HG03521 (cell line): Measurements from ENCODE around the gene CHRM5.
"Not testable (repeated sequence)": the region's sequence is repeated elsewhere in the genome, so short reads cannot be mapped to it uniquely, and the experiment has no call there.

Source experiments
- ATAC-seq: cut with Tn5 transposase; IDR thresholded peaks from one replicate; pipeline ENCODE4 v1.9.1; 2021; ENCODE audit warnings: mild to moderate bottlenecking, moderate library complexity; ENCODE audit not compliant: unreplicated experiment

The CHRM5 gene

GRCh38 chr15:34038871-34039789 lies 70.8 kb downstream of the CHRM5 start, which contains the start of gene AVEN:
Gene AVEN, minus strand, starts transcription at chr15:34039204. Its CDS starts 158 bp downstream, at chr15:34039046.
- peak; percentile 49 for ATAC-seq

GRCh38 chr15:34039790-34040113 lies 71.5 kb downstream of the CHRM5 start:
- ATAC-seq = no peak

- no peak for ATAC-seq
These were observed 75.1 kb downstream of the CHRM5 start for GRCh38 chr15:34043391-34043790.

- ATAC-seq = no peak
These were observed 75.5 kb downstream of the CHRM5 start for GRCh38 chr15:34043813-34044212.

- ATAC-seq = no peak
These were observed 78.3 kb downstream of the CHRM5 start for GRCh38 chr15:34046471-34047145.

- ATAC-seq = no peak
These were observed 79.8 kb downstream of the CHRM5 start for GRCh38 chr15:34047893-34048775.

- no peak for ATAC-seq
These were observed 80.8 kb downstream of the CHRM5 start for GRCh38 chr15:34049112-34049511.

GRCh38 chr15:34050385-34050784 lies 82.1 kb downstream of the CHRM5 start:
- ATAC-seq = not testable (repeated sequence)

- ATAC-seq = no peak
These were observed 85.9 kb downstream of the CHRM5 start for GRCh38 chr15:34054081-34054707.

GRCh38 chr15:34055868-34056595 lies 87.7 kb downstream of the CHRM5 start:
- ATAC-seq = no peak

- no peak for ATAC-seq
These were observed 88.6 kb downstream of the CHRM5 start for GRCh38 chr15:34056911-34057310.

- ATAC-seq = no peak
These were observed 91.2 kb downstream of the CHRM5 start for GRCh38 chr15:34059476-34059875.

GRCh38 chr15:34059946-34060345 lies 91.6 kb downstream of the CHRM5 start:
- no peak for ATAC-seq

GRCh38 chr15:34064438-34064837 lies 96.1 kb downstream of the CHRM5 start:
- ATAC-seq = no peak

GRCh38 chr15:34065261-34065660 lies 97.0 kb downstream of the CHRM5 start:
- no peak for ATAC-seq

GRCh38 chr15:34065941-34066340 lies 97.6 kb downstream of the CHRM5 start:
- ATAC-seq = no peak

GRCh38 chr15:34070003-34070402 lies 101.7 kb downstream of the CHRM5 start:
- no peak for ATAC-seq

GRCh38 chr15:34076785-34077184 lies 108.5 kb downstream of the CHRM5 start:
- ATAC-seq = no peak

- ATAC-seq = no peak
These were observed 110.6 kb downstream of the CHRM5 start for GRCh38 chr15:34078900-34079299.

- ATAC-seq = no peak
These were observed 111.6 kb downstream of the CHRM5 start for GRCh38 chr15:34079904-34080303.
